GM21529 (cell line): ENCODE results near the gene NCOA1.
"Not testable (repeated sequence)": the region's sequence is repeated elsewhere in the genome, so short reads cannot be mapped to it uniquely, and the experiment has no call there.

Experiments
- ATAC-seq: cut with Tn5 transposase; IDR thresholded peaks from one replicate; pipeline ENCODE4 v1.9.1; 2021; ENCODE audit not compliant: unreplicated experiment

Gene NCOA1

DNA sequence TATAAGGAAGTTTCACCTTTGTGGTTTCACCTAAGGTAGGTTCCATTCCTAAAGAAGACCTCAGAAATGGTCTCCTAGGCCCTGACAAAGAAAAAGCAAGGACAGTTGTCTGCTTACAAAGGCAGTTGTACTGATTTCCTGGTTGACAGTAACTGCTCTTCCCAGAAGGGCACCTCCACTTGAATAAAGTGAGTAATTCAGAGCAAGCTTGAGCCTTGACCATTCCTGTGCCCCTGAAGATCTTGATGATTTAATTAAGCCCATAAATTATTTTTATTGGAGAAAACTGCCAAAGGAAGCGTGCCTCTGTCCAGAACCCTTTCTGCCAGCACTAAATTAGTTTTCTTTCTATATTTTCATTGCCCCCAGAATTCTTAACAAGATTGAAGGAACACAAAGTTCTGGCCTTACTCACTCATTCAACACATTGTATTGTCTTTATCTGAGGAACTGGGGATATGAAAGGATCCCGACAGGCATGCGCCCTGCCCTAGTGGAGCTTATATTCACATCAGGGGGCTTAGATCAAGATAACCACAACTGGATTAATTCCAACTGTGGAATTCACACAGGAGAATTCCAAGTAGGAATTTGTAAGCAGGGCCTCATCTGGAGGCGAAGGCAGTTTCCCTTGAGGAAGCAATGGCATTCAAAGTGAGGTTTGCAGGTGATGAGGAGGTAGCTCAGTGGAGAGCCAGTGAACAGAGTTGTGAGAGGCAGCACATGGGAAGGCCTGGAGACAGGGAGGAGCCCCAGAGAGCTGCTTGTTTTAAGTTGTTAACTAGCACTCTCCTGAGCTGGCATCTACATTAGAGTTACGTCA is 280.9 kb downstream of the NCOA1 start:
- ATAC-seq, result no peak

- no peak for ATAC-seq
Measured at GRCh38 chr2:24774373-24774772, 283.3 kb downstream of the NCOA1 start.

- ATAC-seq, result no peak
Measured at GRCh38 chr2:24779116-24779515, 288.1 kb downstream of the NCOA1 start.

GRCh38 chr2:24783641-24784040 is 292.6 kb downstream of the NCOA1 start:
- no peak for ATAC-seq

DNA sequence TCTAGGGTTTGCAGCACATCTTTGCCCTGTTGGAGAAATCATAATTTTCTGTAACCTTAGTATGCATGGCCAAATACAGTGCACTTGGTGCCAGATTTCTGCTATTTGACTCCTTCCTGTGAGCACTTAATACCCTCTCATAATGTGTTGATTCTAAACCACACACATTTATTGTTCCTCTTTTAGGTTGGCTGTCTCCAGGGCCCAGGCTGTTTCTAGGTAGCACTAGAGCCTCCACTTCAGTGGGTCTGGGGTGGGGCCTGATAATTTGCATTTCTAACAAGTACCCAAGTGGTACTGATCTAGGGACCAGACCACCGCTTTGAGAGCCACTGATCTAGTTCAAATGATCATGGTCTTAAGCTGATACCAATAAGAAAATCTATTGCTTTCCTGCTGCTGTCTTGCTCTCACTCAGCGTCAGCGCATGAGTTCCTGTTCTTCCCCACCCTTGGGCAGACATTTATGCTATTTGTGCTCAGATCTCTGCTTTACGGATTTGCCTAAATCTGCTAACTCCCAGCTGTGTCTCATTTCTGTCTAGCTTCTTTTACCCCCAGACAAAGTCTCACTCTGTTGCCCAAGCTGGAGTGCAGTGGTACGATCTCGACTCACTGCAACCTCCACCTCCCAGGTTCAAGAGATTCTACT is 294.7 kb downstream of the NCOA1 start:
- ATAC-seq, result peak; percentile 81

- ATAC-seq, result no peak
Measured at GRCh38 chr2:24787532-24787931, 296.5 kb downstream of the NCOA1 start.

GRCh38 chr2:24788816-24789215 is 297.8 kb downstream of the NCOA1 start:
- no peak for ATAC-seq

GRCh38 chr2:24791452-24791851 is 300.4 kb downstream of the NCOA1 start:
- no peak for ATAC-seq

DNA sequence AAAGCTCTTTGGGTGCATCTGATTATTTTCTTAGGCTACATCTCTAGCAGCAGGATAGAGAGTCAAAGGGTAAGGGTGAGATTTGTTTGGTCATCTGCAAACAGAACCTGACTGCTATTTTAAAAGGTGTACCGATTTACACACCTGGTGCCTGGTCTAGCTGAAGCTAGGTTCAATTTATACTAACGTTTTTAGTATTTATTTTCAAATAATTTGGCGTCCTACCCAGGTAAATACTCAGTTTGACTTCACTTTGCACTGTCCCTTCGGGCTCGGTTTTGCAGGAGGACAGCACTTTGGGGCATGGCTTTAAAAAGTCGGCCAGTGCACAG is 301.5 kb downstream of the NCOA1 start:
- ATAC-seq, result no peak

- ATAC-seq, result peak; percentile 91
Measured at GRCh38 chr2:24792874-24793760, 302.1 kb downstream of the NCOA1 start, which contains the start of the genes CENPO and PTRHD1. Gene CENPO (plus strand): TSS chr2:24793425. CDS start chr2:24793920, 495 bp downstream. Gene PTRHD1 (minus strand): TSS chr2:24793391. CDS start chr2:24793377, 14 bp downstream.

DNA sequence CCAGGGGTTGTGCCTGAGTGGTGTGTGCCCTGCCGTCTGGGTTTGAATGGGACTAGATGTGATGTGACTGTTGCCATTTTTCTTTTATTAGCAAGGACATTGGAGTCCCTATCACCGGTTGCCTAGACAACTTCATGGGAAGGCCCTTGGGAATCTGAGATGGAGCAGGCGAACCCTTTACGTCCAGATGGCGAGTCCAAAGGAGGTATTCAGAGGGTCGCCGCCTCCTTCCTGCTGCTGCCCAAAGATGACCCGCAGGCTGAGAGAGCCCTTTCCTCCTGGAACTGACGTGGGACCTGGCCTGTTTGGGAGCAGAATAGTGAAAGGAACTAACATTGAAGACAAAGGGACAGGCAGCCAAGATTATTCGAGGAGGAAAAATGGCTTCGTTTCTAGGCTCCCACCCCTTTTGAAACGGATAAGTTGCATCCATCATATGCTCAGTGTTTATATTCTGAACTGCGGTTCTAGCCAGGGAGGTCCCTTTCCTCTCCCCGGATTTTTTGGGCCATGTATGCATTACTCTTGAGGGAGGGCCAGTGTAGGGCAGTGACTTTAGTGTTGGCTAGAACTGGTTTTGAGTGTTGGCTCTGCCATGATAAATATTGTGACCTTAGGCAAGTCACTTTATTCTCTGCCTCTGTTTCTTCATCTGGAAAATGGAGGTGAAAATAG is 302.8 kb downstream of the NCOA1 start:
- no peak for ATAC-seq

DNA sequence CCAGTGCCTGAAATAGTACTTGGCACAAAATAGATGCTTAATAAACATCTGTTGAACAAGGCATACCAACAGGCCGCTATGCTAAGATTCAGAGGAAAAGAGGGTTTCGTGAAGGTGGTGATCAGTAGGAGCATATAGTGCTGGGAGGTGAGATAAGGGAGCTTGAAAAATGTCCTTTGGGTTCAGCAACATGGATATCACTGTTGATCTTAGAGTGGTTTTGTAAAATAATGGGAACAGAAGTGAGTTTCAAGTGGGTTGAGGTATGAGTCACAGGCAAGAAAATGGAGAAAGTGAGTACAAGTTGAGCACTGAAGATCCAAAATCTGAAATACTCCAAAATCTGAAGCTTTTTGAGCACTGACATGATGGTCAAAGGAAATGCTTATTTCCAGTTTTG is 306.6 kb downstream of the NCOA1 start:
- ATAC-seq, result no peak

GRCh38 chr2:24800487-24800886 is 309.4 kb downstream of the NCOA1 start:
- not testable (repeated sequence) for ATAC-seq

GRCh38 chr2:24805811-24806660 is 315.0 kb downstream of the NCOA1 start:
- ATAC-seq, result not testable (repeated sequence)

DNA sequence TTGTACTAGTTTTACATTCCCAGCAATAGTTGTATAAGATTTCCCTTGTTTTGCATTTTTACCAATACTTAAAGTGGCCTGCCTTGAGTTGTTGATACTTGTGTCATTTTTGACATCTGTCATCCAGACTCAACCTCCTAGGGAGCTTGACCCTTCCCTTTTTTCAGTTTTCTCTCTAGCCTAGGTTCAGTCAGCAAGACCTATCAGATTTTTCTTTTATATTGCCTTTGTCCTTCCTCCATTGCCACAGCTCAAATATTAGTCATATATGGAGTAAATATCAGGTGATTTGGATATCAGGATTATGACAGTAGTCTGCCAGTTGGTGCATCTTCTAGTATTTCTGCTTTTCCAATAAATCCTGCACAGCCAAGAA is 315.6 kb downstream of the NCOA1 start:
- no peak for ATAC-seq

GRCh38 chr2:24809316-24810007 is 318.4 kb downstream of the NCOA1 start:
- ATAC-seq, result no peak

DNA sequence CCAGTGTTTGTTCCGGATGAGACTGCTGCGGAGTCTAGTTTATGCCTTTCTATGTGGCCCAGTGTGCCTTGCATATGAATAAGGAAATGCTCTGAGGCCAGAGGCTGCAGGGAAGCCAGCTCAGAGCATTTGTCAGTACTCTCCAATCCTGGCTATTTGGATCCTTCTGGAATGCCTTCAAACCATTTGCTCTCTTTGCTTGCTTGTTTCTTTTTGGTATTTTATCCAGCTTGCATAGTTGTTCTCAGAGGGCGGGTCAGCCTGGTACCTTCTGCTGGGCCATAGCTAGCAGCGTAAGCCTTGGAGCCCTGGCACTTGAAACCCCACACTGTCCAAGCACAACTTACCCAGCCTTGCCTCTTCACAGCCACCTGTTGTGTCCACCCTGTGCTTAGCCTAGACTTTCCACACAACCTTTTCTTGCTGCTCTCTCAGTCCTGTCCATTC is 322.7 kb downstream of the NCOA1 start:
- ATAC-seq, result no peak

GRCh38 chr2:24814516-24814915 is 323.5 kb downstream of the NCOA1 start:
- no peak for ATAC-seq

DNA sequence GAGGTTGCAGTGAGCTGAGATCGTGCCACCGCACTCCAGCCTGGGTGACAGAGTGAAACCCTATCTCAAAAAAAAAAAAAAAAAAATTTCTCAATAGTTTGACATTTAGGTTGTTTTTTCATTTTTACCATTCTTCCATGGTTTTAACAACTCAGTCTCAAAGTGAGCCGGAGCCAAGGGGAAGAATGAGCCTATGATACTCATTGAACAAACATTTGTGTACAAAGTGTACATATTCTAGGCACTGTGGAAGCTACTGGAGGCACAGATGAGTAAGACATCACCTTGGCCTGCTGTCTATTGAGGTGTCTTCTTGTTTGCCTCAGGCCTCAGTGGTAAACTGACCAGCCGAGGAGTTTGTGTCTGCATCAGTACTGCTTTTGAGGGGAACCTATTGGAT is 324.1 kb downstream of the NCOA1 start:
- ATAC-seq, result no peak
